H1 (cell line): ENCODE results near the gene ABCG8. TPM values are rescaled to one million over a fixed set of nuclear protein-coding genes. Genes with fewer than 3 reads are reported as not detected.

Experiments used
- CREB1 ChIP-seq: IDR thresholded peaks from 2 replicates; pipeline ENCODE4 v1.6.1; 2012; ENCODE audit warnings: inconsistent platforms
- EZH2 ChIP-seq: fragments of 200-600 bp; sonication (generic); IDR thresholded peaks from 2 replicates; pipeline ENCODE4 v1.7.1; 2012; ENCODE audit warnings: low read depth, mild to moderate bottlenecking, moderate library complexity, low read length, inconsistent platforms; ENCODE audit not compliant: severe bottlenecking
- SIN3A ChIP-seq, 2 experiments: IDR thresholded peaks in 1 of 2; conservative IDR thresholded peaks in 1 of 2; 2 replicates each; pipeline ENCODE4 v1.6.1; 2011 to 2012; ENCODE audit warnings: low read length in 2 of 2, improper control_type of control experiment in 1 of 2, low read depth in 1 of 2, mild to moderate bottlenecking in 1 of 2
- polyA plus RNA-seq, 7 experiments: library from polyadenylated mRNA; depleted of rRNA in 3 of 7; stranded (reverse) in 5 of 7; unstranded in 2 of 7; fragments of >200 nt in 5 of 7; fragments of 200-250 nt in 2 of 7; gene quantifications; 1 replicate in 5 of 7; 2 replicates in 1 of 7; 4 replicates in 1 of 7; pipeline versions ENCODE4 v1.2.1 to v1.2.3, GENCODE V29; 2011 to 2013; ENCODE audit warnings: missing spikeins in 2 of 7, mixed read lengths in 2 of 7
- total RNA-seq: library from RNA; stranded (reverse); fragmentation: NEBNext Ultra II Directional; extraction: Animal tissue kit (Norgen Biotek cat#: 25700); gene quantifications from 2 replicates; pipeline ENCODE4 v1.2.1, GENCODE V29; 2021

Gene ABCG8
- total and polyA plus RNA-seq, 2 of the 8 experiments (the other 6 are each of a cell fraction or from before 2014, with no cell fraction given) = not detected

- TF ChIP-seq EZH2 (no peak), SIN3A (conservative IDR thresholded peaks at IDR 0.05 in 1 of 2, IDR thresholded peaks at IDR 0.05 in 1 of 2; ENCODE audit: low read depth in 1 of 2, low read length in 2 of 2) (no peak), CREB1 (no peak)
Measured at GRCh38 chr2:43841949-43842865, 3.4 kb downstream of the ABCG8 start (continued).
